Naive thymus-derived CD4-positive, alpha-beta T cell (primary cell): ENCODE results near the gene SPACA5B. TPM values are rescaled to one million over a fixed set of nuclear protein-coding genes. Genes with fewer than 3 reads are reported as not detected.
"Not testable (repeated sequence)": the region's sequence is repeated elsewhere in the genome, so short reads cannot be mapped to it uniquely, and the experiment has no call there.

Source experiments
- ATAC-seq: fragments of 150-1000 bp; cut with Tn5 transposase; 2 replicates; pipeline ENCODE4 v1.10.0; 2021; ENCODE audit warnings: mild to moderate bottlenecking, moderate library complexity
- CTCF ChIA-PET: fragments of 350-600 bp; sonication (Branson Sonifier 250); formaldehyde crosslinking; loops from one replicate; lab custom pipeline; 2021; ENCODE audit warnings: antibody characterized with exemption; lab: Charles Lee
- POLR2A ChIA-PET: fragments of 350-600 bp; sonication (Branson Sonifier 250); formaldehyde crosslinking; loops from one replicate; lab custom pipeline; 2021; ENCODE audit warnings: antibody characterized with exemption, inconsistent platforms; lab: Charles Lee
- DNase-seq, 9 donors: peaks; one replicate each; pipeline versions ENCODE4 v3.0.0 to v3.0.0-alpha.2; 2020 to 2022; ENCODE audit warnings: mixed read lengths in 1 of 9
- H3K27ac ChIP-seq: one replicate; pipeline ENCODE4 v1.7.0; 2013; ENCODE audit warnings: mild to moderate bottlenecking, low read depth, low read length, moderate library complexity
- H3K27me3 ChIP-seq, 2 donors: one replicate each; pipeline ENCODE4 v1.7.0; 2013; ENCODE audit warnings: low read length in 2 of 2, mild to moderate bottlenecking in 2 of 2, moderate library complexity in 2 of 2; ENCODE audit not compliant: control insufficient read depth in 2 of 2, insufficient read depth in 2 of 2
- H3K36me3 ChIP-seq, 3 experiments: 1 replicate in 2 of 3; 2 replicates in 1 of 3; pipeline ENCODE4 v1.7.0; 2013; ENCODE audit warnings: low read length in 3 of 3, mild to moderate bottlenecking in 3 of 3, moderate library complexity in 1 of 3; ENCODE audit not compliant: insufficient read depth in 3 of 3, control insufficient read depth in 2 of 3
- H3K4me1 ChIP-seq, 2 donors: one replicate each; pipeline ENCODE4 v1.7.0; 2013; ENCODE audit warnings: low read length in 2 of 2, mild to moderate bottlenecking in 2 of 2, moderate library complexity in 1 of 2; ENCODE audit not compliant: control insufficient read depth in 2 of 2, insufficient read depth in 2 of 2
- H3K4me3 ChIP-seq: 2 replicates; pipeline ENCODE4 v1.7.0; 2013; ENCODE audit warnings: mild to moderate bottlenecking, low read length
- H3K9me3 ChIP-seq, 3 experiments: 1 replicate in 2 of 3; 2 replicates in 1 of 3; pipeline ENCODE4 v1.7.0; 2013; ENCODE audit warnings: low read length in 3 of 3; ENCODE audit not compliant: control insufficient read depth in 2 of 3
- H3K27ac Mint-ChIP-seq, 9 donors: one replicate each; pipeline ENCODE4 v1.8.0; 2020 to 2022; ENCODE audit warnings: mixed read lengths in 9 of 9, mild to moderate bottlenecking in 8 of 9, moderate library complexity in 5 of 9, inconsistent platforms in 2 of 9
- H3K27me3 Mint-ChIP-seq, 5 donors: one replicate each; pipeline ENCODE4 v1.8.0; 2021 to 2022; ENCODE audit warnings: mixed read lengths in 5 of 5, mild to moderate bottlenecking in 1 of 5
- H3K36me3 Mint-ChIP-seq, 5 donors: one replicate each; pipeline ENCODE4 v1.8.0; 2020 to 2022; ENCODE audit warnings: mixed read lengths in 5 of 5, mild to moderate bottlenecking in 3 of 5, inconsistent platforms in 1 of 5
- H3K4me1 Mint-ChIP-seq, 7 donors: one replicate each; pipeline ENCODE4 v1.8.0; 2020 to 2022; ENCODE audit warnings: mixed read lengths in 7 of 7, mild to moderate bottlenecking in 3 of 7, inconsistent platforms in 1 of 7
- H3K4me3 Mint-ChIP-seq, 10 donors: one replicate each; pipeline ENCODE4 v1.8.0; 2020 to 2022; ENCODE audit warnings: mild to moderate bottlenecking in 10 of 10, mixed read lengths in 10 of 10, moderate library complexity in 6 of 10, inconsistent platforms in 2 of 10
- H3K9me3 Mint-ChIP-seq, 11 donors: one replicate each; pipeline ENCODE4 v1.8.0; 2020 to 2022; ENCODE audit warnings: mixed read lengths in 11 of 11, mild to moderate bottlenecking in 4 of 11, inconsistent platforms in 1 of 11, moderate library complexity in 1 of 11
- intact Hi-C, 2 donors: fragments of 100-400 bp; cut with micrococcal nuclease; formaldehyde crosslinking; loops; one replicate each; pipeline ENCODE4 v1.15.1; 2023
- polyA plus RNA-seq, 2 donors: library from polyadenylated mRNA; unstranded; fragments of 300-500 nt; fragmentation: Illumina TruSeq; gene quantifications; one replicate each; pipeline ENCODE4 v1.2.3, GENCODE V29; 2021
- total RNA-seq, 6 experiments: library from RNA in 5 of 6; stranded (reverse) in 5 of 6; gene quantifications; 1 replicate in 5 of 6; 2 replicates in 1 of 6; pipeline ENCODE4 v1.2.3 and lab custom pipeline; 2021 to 2026

The SPACA5B gene
- total RNA-seq (not detected), polyA plus RNA-seq (not detected), total RNA-seq (lab: John Stamatoyannopoulos, UW) (not detected)

- H3K27ac ChIP-seq, DNase-seq, intact Hi-C loops, H3K4me1 Mint-ChIP-seq, H3K4me3 Mint-ChIP-seq, H3K36me3 ChIP-seq, H3K4me1 ChIP-seq, H3K36me3 Mint-ChIP-seq, H3K27me3 ChIP-seq, H3K9me3 ChIP-seq, CTCF ChIA-PET, H3K9me3 Mint-ChIP-seq, H3K27me3 Mint-ChIP-seq, H3K27ac Mint-ChIP-seq, POLR2A ChIA-PET, ATAC-seq, H3K4me3 ChIP-seq: not testable (repeated sequence)
Measured at GRCh38 chrX:48130326-48130725, at the start of gene SPACA5B. SPACA5B (plus strand) TSS chrX:48130626; CDS start chrX:48130688, 62 bp downstream.

- ChIA-PET CTCF (interaction anchor here (0.9 to 1.0 kb wide), 2 partner anchors 392 to 413 kb away, joined by 3 read pairs; no protein-coding TSS in a partner anchor), POLR2A (interaction anchor here (0.6 to 1.4 kb wide), 4 partner anchors 113 to 491 kb away, joined by 3 to 6 read pairs (median 3); partner anchors contain the start of genes RBM3 and SSX5)
- Histone ChIP-seq H3K27me3 (no peaks in the 10 kb centered on the region), H3K9me3 (no peaks in the 10 kb centered on the region), H3K4me1 (no peaks in the 10 kb centered on the region), H3K36me3 (no peaks in the 10 kb centered on the region), H3K27ac (no peak overlapping the region), H3K4me3 (no peak overlapping the region)
- peak; percentile 78 for ATAC-seq
- Mint-ChIP-seq H3K9me3 (no peaks in the 10 kb centered on the region), H3K4me3 (no peak overlapping the region), H3K4me1 (peaks cover 0 to 3% (median 0%) of the 10 kb centered on the region in 7 donors), H3K27me3 (no peaks in the 10 kb centered on the region), H3K27ac (no peak overlapping the region), H3K36me3 (no peaks in the 10 kb centered on the region)
- intact Hi-C loops = loop anchor here (1.0 to 5.0 kb wide), 5 partner anchors 104 to 456 kb away; partner anchors contain the start of genes FTSJ1 (in 1 of the 2) and TBC1D25 (in 1 of the 2)
- peak in 8 of 9 donors; percentile 21 to 59 (median 44) for DNase-seq
Measured at GRCh38 chrX:48083212-48083611, 47.2 kb upstream of the SPACA5B start.

- ChIA-PET POLR2A (interaction anchor here (0.6 to 1.4 kb wide), 4 partner anchors 113 to 491 kb away, joined by 3 to 6 read pairs (median 3); partner anchors contain the start of genes RBM3 and SSX5), CTCF (interaction anchor here (0.9 to 1.0 kb wide), 2 partner anchors 392 to 412 kb away, joined by 3 read pairs; no protein-coding TSS in a partner anchor)
- Mint-ChIP-seq H3K36me3 (no peaks in the 10 kb centered on the region), H3K27me3 (no peaks in the 10 kb centered on the region), H3K4me1 (peaks cover 0 to 3% (median 0%) of the 10 kb centered on the region in 7 donors), H3K4me3 (no peak overlapping the region), H3K27ac (no peak overlapping the region), H3K9me3 (no peaks in the 10 kb centered on the region)
- no peaks in the 10 kb centered on the region for H3K36me3 ChIP-seq
- intact Hi-C loops = loop anchor here (1.0 to 5.0 kb wide), 5 partner anchors 104 to 456 kb away; partner anchors contain the start of genes FTSJ1 (in 1 of the 2) and TBC1D25 (in 1 of the 2)
- H3K27ac ChIP-seq = no peak overlapping the region
- ATAC-seq (no peak), DNase-seq (no peak)
- no peaks in the 10 kb centered on the region for H3K4me1 ChIP-seq
- no peak overlapping the region for H3K4me3 ChIP-seq
- no peaks in the 10 kb centered on the region for H3K9me3 ChIP-seq
- H3K27me3 ChIP-seq = no peaks in the 10 kb centered on the region
Measured at GRCh38 chrX:48083706-48084105, 46.7 kb upstream of the SPACA5B start.

GRCh38 chrX:48086082-48086481 lies 44.3 kb upstream of the SPACA5B start:
- H3K36me3 ChIP-seq = no peaks in the 10 kb centered on the region
- H3K9me3 Mint-ChIP-seq = no peaks in the 10 kb centered on the region
- H3K4me3 Mint-ChIP-seq = no peak overlapping the region
- DNase-seq (no peak), ATAC-seq (no peak)
- H3K27ac Mint-ChIP-seq = no peak overlapping the region
- H3K27me3 ChIP-seq = no peaks in the 10 kb centered on the region
- ChIA-PET POLR2A (no interaction called here), CTCF (no interaction called here)
- H3K4me1 ChIP-seq = no peaks in the 10 kb centered on the region
- H3K4me1 Mint-ChIP-seq = no peaks in the 10 kb centered on the region
- no peaks in the 10 kb centered on the region for H3K9me3 ChIP-seq
- H3K27me3 Mint-ChIP-seq = peaks cover 0 to 2% (median 0%) of the 10 kb centered on the region in 5 donors
- H3K36me3 Mint-ChIP-seq = no peaks in the 10 kb centered on the region
- no peak overlapping the region for H3K27ac ChIP-seq
- intact Hi-C loops = no loop called here
- H3K4me3 ChIP-seq = no peak overlapping the region

- CTCF ChIA-PET = no interaction called here
- no peaks in the 10 kb centered on the region for H3K36me3 Mint-ChIP-seq
- Histone ChIP-seq H3K36me3 (no peaks in the 10 kb centered on the region), H3K4me1 (no peaks in the 10 kb centered on the region), H3K4me3 (no peak overlapping the region), H3K9me3 (no peaks in the 10 kb centered on the region), H3K27ac (no peak overlapping the region), H3K27me3 (no peaks in the 10 kb centered on the region)
- H3K27me3 Mint-ChIP-seq = peaks cover 0 to 3% (median 0%) of the 10 kb centered on the region in 5 donors
- no peak overlapping the region for H3K27ac Mint-ChIP-seq
- POLR2A ChIA-PET = no interaction called here
- no peak for ATAC-seq
- no peak overlapping the region for H3K4me3 Mint-ChIP-seq
- DNase-seq = no peak
- intact Hi-C loops = no loop called here
- H3K4me1 Mint-ChIP-seq = no peaks in the 10 kb centered on the region
- no peaks in the 10 kb centered on the region for H3K9me3 Mint-ChIP-seq
Measured at GRCh38 chrX:48090123-48090522, 40.3 kb upstream of the SPACA5B start.

- H3K27ac Mint-ChIP-seq, H3K4me1 Mint-ChIP-seq, DNase-seq, H3K4me3 Mint-ChIP-seq, CTCF ChIA-PET, intact Hi-C loops, H3K4me1 ChIP-seq, H3K9me3 ChIP-seq, H3K27me3 ChIP-seq, H3K36me3 ChIP-seq, H3K4me3 ChIP-seq, POLR2A ChIA-PET, H3K9me3 Mint-ChIP-seq, ATAC-seq, H3K36me3 Mint-ChIP-seq, H3K27me3 Mint-ChIP-seq, H3K27ac ChIP-seq: not testable (repeated sequence)
Measured at GRCh38 chrX:48092558-48092957, 37.9 kb upstream of the SPACA5B start.

GRCh38 chrX:48101443-48101842 lies 29.0 kb upstream of the SPACA5B start:
- Mint-ChIP-seq H3K9me3 (peaks cover 0 to 11% (median 0%) of the 10 kb centered on the region in 11 donors), H3K4me3 (no peak overlapping the region), H3K27me3 (no peaks in the 10 kb centered on the region), H3K4me1 (no peaks in the 10 kb centered on the region), H3K27ac (no peak overlapping the region), H3K36me3 (no peaks in the 10 kb centered on the region)
- intact Hi-C loops = no loop called here
- no peaks in the 10 kb centered on the region for H3K4me1 ChIP-seq
- ATAC-seq (no peak), DNase-seq (no peak)
- ChIA-PET CTCF (no interaction called here), POLR2A (no interaction called here)
- no peak overlapping the region for H3K4me3 ChIP-seq
- no peaks in the 10 kb centered on the region for H3K27me3 ChIP-seq
- no peak overlapping the region for H3K27ac ChIP-seq
- H3K9me3 ChIP-seq = no peaks in the 10 kb centered on the region
- no peaks in the 10 kb centered on the region for H3K36me3 ChIP-seq
